Natural killer cell (primary cell): ENCODE results near the gene EDC3. TPM values are rescaled to one million over a fixed set of nuclear protein-coding genes. Genes with fewer than 3 reads are reported as not detected.

Experiments
- ATAC-seq, 3 donors: fragments of 150-1000 bp in 2 of 3; fragments of 200-7000 bp in 1 of 3; cut with Tn5 transposase; 1 replicate in 1 of 3; 2 replicates in 2 of 3; pipeline ENCODE4 v1.10.0; 2021; ENCODE audit warnings: mild to moderate bottlenecking in 2 of 3, moderate library complexity in 2 of 3
- DNase-seq, 2 donors: peaks; one replicate each; pipeline versions ENCODE4 v3.0.0 to v3.0.0-alpha.2; 2013 to 2021; ENCODE audit warnings: mixed read lengths in 1 of 2
- H3K27ac ChIP-seq: one replicate; pipeline ENCODE4 v1.5.1; 2013; ENCODE audit warnings: mild to moderate bottlenecking, low read length
- H3K27me3 ChIP-seq: one replicate; pipeline ENCODE4 v1.6.1; 2013; ENCODE audit warnings: low read length; ENCODE audit not compliant: control insufficient read depth, insufficient read depth
- H3K36me3 ChIP-seq: one replicate; pipeline ENCODE4 v1.6.1; 2013; ENCODE audit warnings: low read length; ENCODE audit not compliant: control insufficient read depth, insufficient read depth
- H3K4me1 ChIP-seq: one replicate; pipeline ENCODE4 v1.6.1; 2013; ENCODE audit warnings: low read length; ENCODE audit not compliant: control insufficient read depth, insufficient read depth
- H3K4me3 ChIP-seq: one replicate; pipeline ENCODE4 v1.5.1; 2013; ENCODE audit warnings: low read length
- H3K9me3 ChIP-seq: one replicate; pipeline ENCODE4 v1.6.1; 2013; ENCODE audit warnings: low read length; ENCODE audit not compliant: control insufficient read depth, insufficient read depth
- H3K27ac Mint-ChIP-seq, 2 donors: one replicate each; pipeline ENCODE4 v1.8.0; 2022; ENCODE audit warnings: mild to moderate bottlenecking in 2 of 2, mixed read lengths in 2 of 2, moderate library complexity in 1 of 2
- H3K27me3 Mint-ChIP-seq, 2 donors: one replicate each; pipeline ENCODE4 v1.8.0; 2022; ENCODE audit warnings: low read depth in 2 of 2, mixed read lengths in 2 of 2
- H3K36me3 Mint-ChIP-seq: one replicate; pipeline ENCODE4 v1.8.0; 2022; ENCODE audit warnings: mixed read lengths
- H3K4me1 Mint-ChIP-seq, 2 donors: one replicate each; pipeline ENCODE4 v1.8.0; 2022; ENCODE audit warnings: mixed read lengths in 2 of 2
- H3K4me3 Mint-ChIP-seq: one replicate; pipeline ENCODE4 v1.8.0; 2022; ENCODE audit warnings: mild to moderate bottlenecking, moderate library complexity, mixed read lengths
- H3K9me3 Mint-ChIP-seq, 2 donors: one replicate each; pipeline ENCODE4 v1.8.0; 2022; ENCODE audit warnings: mixed read lengths in 2 of 2
- WGBS: methylation state at CpG from one replicate; pipeline ENCODE4 v1.1.7; 2013; ENCODE audit warnings: missing lambda C conversion rate; ENCODE audit not compliant: insufficient coverage; 5-methylcytosine and 5-hydroxymethylcytosine counted together
- intact Hi-C: fragments of 100-400 bp; cut with micrococcal nuclease; formaldehyde crosslinking; loops from one replicate; pipeline ENCODE4 v1.14.2; 2022
- total RNA-seq, 4 donors: library from RNA; stranded (reverse); fragments of 120-200 nt in 1 of 4; gene quantifications; one replicate each; pipeline versions ENCODE4 v1.2.3 to v1.2.4, GENCODE V29; 2013 to 2022
- TF ChIP-seq, protein P1 (sequence below): fragments of 200-600 bp; IDR thresholded peaks from one replicate; pipeline ENCODE4 v1.8.0; 2022; ENCODE audit warnings: antibody characterized with exemption

Gene EDC3
- total RNA-seq, 3 donors from 2014 or later (not counting 1 experiment from before 2014, with no cell fraction given): 22.4 to 39.2 (median 32.6) TPM

DNA sequence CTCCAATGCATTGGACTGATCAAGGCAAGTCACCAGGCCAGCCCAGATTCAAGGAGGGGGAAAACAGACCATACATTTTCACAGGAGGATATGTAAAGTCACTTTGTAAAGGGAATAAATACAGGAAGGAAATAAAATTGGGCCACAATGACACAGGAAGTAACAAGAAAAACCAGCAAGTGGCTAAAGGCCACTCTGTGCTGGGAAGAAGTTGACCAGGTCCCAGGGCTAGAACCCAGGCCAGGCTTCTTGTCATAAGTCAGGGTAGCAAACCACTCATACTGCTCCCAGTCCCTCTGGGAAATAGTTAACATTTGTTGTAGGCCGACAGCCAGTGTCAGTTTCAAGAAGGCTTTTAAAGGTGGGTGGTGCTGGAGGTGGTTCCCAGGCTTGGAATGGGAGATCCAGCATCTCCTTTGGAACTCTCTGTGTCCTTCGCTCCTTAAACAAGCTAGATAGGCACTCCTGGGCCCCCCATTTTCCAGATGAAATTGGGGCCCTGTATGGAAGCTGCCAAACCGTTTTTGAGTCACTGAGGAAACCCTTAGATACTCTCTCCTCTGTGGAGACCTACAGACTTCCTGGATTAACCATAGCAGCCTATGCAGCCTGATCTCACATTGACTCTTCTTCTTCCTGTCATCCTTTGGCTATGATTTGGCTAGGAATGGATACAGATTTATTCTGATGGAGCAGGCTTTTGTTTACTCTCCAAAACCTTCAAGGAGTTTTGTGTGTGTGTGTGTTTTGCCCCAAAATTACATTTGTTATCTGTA is 14.7 kb upstream of the EDC3 start:
- no peak overlapping the region for H3K4me3 ChIP-seq
- H3K27me3 Mint-ChIP-seq: peaks cover 0 to 5% of the 10 kb centered on the region in 2 donors

DNA sequence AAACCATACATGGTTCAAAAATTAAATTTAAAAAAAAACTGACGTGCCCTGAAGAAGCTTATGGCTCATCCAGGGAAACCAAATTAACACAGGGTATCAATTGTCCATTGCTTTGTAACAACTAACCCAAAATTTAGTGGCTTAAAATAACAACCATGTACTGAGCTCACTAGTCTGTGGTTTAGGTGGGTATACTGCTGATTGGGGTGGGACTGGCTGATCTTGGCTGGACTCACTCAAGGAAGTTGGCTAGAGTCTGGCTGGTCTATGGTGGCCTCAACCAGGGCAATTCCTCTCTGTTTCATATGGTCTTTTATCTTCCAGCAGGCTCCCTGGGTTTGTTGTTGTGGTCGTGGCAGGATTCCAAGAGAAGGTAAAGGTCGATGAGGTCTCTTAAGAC is 14.1 kb upstream of the EDC3 start:
- peaks cover 5% of the 10 kb centered on the region for H3K9me3 ChIP-seq
- TF ChIP-seq, protein P1, sequence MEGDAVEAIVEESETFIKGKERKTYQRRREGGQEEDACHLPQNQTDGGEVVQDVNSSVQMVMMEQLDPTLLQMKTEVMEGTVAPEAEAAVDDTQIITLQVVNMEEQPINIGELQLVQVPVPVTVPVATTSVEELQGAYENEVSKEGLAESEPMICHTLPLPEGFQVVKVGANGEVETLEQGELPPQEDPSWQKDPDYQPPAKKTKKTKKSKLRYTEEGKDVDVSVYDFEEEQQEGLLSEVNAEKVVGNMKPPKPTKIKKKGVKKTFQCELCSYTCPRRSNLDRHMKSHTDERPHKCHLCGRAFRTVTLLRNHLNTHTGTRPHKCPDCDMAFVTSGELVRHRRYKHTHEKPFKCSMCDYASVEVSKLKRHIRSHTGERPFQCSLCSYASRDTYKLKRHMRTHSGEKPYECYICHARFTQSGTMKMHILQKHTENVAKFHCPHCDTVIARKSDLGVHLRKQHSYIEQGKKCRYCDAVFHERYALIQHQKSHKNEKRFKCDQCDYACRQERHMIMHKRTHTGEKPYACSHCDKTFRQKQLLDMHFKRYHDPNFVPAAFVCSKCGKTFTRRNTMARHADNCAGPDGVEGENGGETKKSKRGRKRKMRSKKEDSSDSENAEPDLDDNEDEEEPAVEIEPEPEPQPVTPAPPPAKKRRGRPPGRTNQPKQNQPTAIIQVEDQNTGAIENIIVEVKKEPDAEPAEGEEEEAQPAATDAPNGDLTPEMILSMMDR: no peak
- H3K27ac Mint-ChIP-seq: peak overlapping the region; percentile 55 to 66
- WGBS: 80% methylated on average over 1 of the region's 3 CpGs
- no peaks in the 10 kb centered on the region for H3K27me3 ChIP-seq
- intact Hi-C loops: no loop called here
- no peaks in the 10 kb centered on the region for H3K36me3 Mint-ChIP-seq
- no peak overlapping the region for H3K4me3 ChIP-seq
- H3K4me3 Mint-ChIP-seq: peak overlapping the region; percentile 49
- peaks cover 15% of the 10 kb centered on the region for H3K4me1 ChIP-seq
- no peaks in the 10 kb centered on the region for H3K9me3 Mint-ChIP-seq
- peak overlapping the region; percentile 19 for H3K27ac ChIP-seq
- H3K36me3 ChIP-seq: no peaks in the 10 kb centered on the region
- DNase-seq: no peak
- peaks cover 17 to 24% of the 10 kb centered on the region in 2 donors for H3K4me1 Mint-ChIP-seq
- peaks cover 0 to 5% of the 10 kb centered on the region in 2 donors for H3K27me3 Mint-ChIP-seq
- ATAC-seq: no peak

More for the DNA sequence above, 14.7 kb upstream of the EDC3 start:
- Histone ChIP-seq H3K27me3 (no peaks in the 10 kb centered on the region), H3K9me3 (peaks cover 5% of the 10 kb centered on the region), H3K27ac (peak overlapping the region; percentile 19), H3K4me1 (peaks cover 15% of the 10 kb centered on the region), H3K36me3 (no peaks in the 10 kb centered on the region)
- ATAC-seq (no peak), DNase-seq (no peak)
- TF ChIP-seq, protein P1: no peak
- peak overlapping the region; percentile 49 for H3K4me3 Mint-ChIP-seq
- WGBS: 64% methylated on average over 3 of the region's 3 CpGs
- intact Hi-C loops: no loop called here
- H3K36me3 Mint-ChIP-seq: no peaks in the 10 kb centered on the region
- H3K9me3 Mint-ChIP-seq: no peaks in the 10 kb centered on the region
- H3K27ac Mint-ChIP-seq: peak overlapping the region; percentile 55 to 66
- peaks cover 17 to 24% of the 10 kb centered on the region in 2 donors for H3K4me1 Mint-ChIP-seq

DNA sequence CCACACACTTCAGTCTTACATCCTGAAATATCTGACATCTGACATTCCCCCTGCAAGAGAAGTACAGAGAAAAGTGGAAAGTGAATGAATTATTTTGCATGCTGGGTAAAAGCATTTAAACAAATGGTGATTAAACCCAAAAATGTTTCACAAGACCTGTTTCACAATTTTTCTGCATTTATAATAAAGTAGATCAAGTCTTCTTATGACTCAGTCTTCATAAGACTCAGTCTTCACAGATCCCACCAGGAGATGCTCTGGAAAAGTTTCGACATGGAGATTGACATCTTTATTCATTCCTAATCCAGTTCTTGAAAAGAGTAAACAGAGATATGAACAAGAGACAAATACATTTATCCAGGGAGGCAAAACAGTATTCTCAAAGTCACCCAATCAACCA is 13.2 kb upstream of the EDC3 start:
- ATAC-seq: no peak
- TF ChIP-seq, protein P1: no peak
- Mint-ChIP-seq H3K27ac (no peak overlapping the region), H3K9me3 (no peaks in the 10 kb centered on the region), H3K4me3 (no peak overlapping the region), H3K36me3 (no peaks in the 10 kb centered on the region), H3K4me1 (peaks cover 17 to 24% of the 10 kb centered on the region in 2 donors), H3K27me3 (peaks cover 0 to 5% of the 10 kb centered on the region in 2 donors)
- Histone ChIP-seq H3K4me3 (no peak overlapping the region), H3K9me3 (peaks cover 5% of the 10 kb centered on the region), H3K27ac (no peak overlapping the region), H3K4me1 (peaks cover 15% of the 10 kb centered on the region), H3K27me3 (no peaks in the 10 kb centered on the region), H3K36me3 (no peaks in the 10 kb centered on the region)
- WGBS: 100% methylated on average over 1 of the region's 1 CpG
- no peak for DNase-seq
- intact Hi-C loops: no loop called here
